K562 (cell line): ENCODE data around the gene MSH3.

Experiments
- CHD4 ChIP-seq: fragments of 200-600 bp; sonication (generic); IDR thresholded peaks from 3 replicates; pipeline ENCODE4 v1.6.1; 2012; ENCODE audit warnings: low read depth, mild to moderate bottlenecking, mixed read lengths, low read length, inconsistent platforms; ENCODE audit not compliant: insufficient read depth, insufficient replicate concordance, poor library complexity, severe bottlenecking
- HNRNPH1 ChIP-seq: fragments of 200-400 bp; formaldehyde crosslinking; optimal IDR thresholded peaks from 2 replicates; pipeline ENCODE3; 2017; ENCODE audit warnings: low read depth, mild to moderate bottlenecking, low read length, moderate library complexity
- NCOA1 ChIP-seq: fragments of 450-650 bp; IDR thresholded peaks from 2 replicates; pipeline ENCODE4 v1.6.1; 2016; ENCODE audit warnings: low read depth
- NR2C2 ChIP-seq, 2 experiments: fragments of 200-800 bp in 1 of 2; sonication (Bioruptor generic) in 1 of 2; sonication (generic) in 1 of 2; formaldehyde crosslinking in 1 of 2; IDR thresholded peaks; 2 replicates each; pipeline versions ENCODE4 v1.6.1 to v1.8.0; 2016 to 2022; ENCODE audit warnings: mild to moderate bottlenecking in 1 of 2, missing compliant biosample characterization in 1 of 2, missing genetic modification characterization in 1 of 2, missing genetic modification reagents in 1 of 2
- TF ChIP-seq, protein P1 (sequence below), 3 experiments: IDR thresholded peaks in 2 of 3; conservative IDR thresholded peaks in 1 of 3; 2 replicates each; pipeline ENCODE4 v1.5.1; 2011 to 2012; ENCODE audit warnings: low read length in 3 of 3, mild to moderate bottlenecking in 3 of 3, control low read depth in 2 of 3, improper control_type of control experiment in 1 of 3, inconsistent platforms in 1 of 3, low read depth in 1 of 3, mixed read lengths in 1 of 3, moderate library complexity in 1 of 3; ENCODE audit not compliant: insufficient read depth in 2 of 3

DNA sequence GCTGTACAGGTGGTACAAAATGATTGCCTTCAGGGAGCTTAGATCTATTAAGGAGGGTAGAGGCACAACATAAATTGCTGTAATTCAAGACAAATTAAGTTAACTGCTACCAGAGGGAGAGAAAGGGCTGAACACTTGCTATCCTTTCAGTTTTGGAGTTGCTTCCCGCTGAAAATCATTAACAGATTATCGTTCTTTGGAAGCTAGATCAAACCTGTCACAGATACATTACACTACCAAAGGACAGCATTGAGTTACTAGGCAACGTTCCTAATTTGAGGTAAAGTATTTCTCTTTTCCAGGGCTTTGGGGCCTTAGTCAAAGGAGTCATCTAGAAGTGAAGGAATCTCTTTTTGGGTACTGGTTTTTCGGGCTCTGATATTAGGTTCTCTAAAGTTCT is 85.0 kb downstream of the MSH3 start:
- no peak for TF ChIP-seq NR2C2 (CRISPR knock-in tag; IDR thresholded peaks at IDR 0.05)
- TF ChIP-seq NR2C2 (tag; IDR thresholded peaks at IDR 0.05): no peak
- no peak for TF ChIP-seq HNRNPH1
- TF ChIP-seq CHD4: no peak
- TF ChIP-seq, protein P1, sequence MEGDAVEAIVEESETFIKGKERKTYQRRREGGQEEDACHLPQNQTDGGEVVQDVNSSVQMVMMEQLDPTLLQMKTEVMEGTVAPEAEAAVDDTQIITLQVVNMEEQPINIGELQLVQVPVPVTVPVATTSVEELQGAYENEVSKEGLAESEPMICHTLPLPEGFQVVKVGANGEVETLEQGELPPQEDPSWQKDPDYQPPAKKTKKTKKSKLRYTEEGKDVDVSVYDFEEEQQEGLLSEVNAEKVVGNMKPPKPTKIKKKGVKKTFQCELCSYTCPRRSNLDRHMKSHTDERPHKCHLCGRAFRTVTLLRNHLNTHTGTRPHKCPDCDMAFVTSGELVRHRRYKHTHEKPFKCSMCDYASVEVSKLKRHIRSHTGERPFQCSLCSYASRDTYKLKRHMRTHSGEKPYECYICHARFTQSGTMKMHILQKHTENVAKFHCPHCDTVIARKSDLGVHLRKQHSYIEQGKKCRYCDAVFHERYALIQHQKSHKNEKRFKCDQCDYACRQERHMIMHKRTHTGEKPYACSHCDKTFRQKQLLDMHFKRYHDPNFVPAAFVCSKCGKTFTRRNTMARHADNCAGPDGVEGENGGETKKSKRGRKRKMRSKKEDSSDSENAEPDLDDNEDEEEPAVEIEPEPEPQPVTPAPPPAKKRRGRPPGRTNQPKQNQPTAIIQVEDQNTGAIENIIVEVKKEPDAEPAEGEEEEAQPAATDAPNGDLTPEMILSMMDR (IDR thresholded peaks at IDR 0.05 in 2 of 3, conservative IDR thresholded peaks at IDR 0.05 in 1 of 3; ENCODE audit: insufficient read depth in 2 of 3, low read depth in 1 of 3, low read length in 3 of 3): no peak
- no peak for TF ChIP-seq NCOA1
